GM06990 (cell line): Measurements from ENCODE around the gene NOD1.

Experiments used
- DNase-seq: peaks from one replicate; pipeline ENCODE4 v3.0.0-alpha.2; 2011; ENCODE audit not compliant: insufficient read length; ENCODE audit errors: extremely low read depth
- H3K27me3 ChIP-seq: replicated peaks from 2 replicates; pipeline ENCODE4 v1.6.0; 2011; ENCODE audit warnings: low read length; ENCODE audit not compliant: control insufficient read depth, insufficient read depth
- H3K36me3 ChIP-seq: 2 replicates; pipeline ENCODE4 v1.5.1; 2011; ENCODE audit warnings: low read length; ENCODE audit not compliant: control insufficient read depth, insufficient read depth
- H3K4me3 ChIP-seq: replicated peaks from 2 replicates; pipeline ENCODE4 v1.5.1; 2011; ENCODE audit warnings: low read depth, mild to moderate bottlenecking, control low read depth, low read length
- CTCF ChIP-seq: IDR thresholded peaks from 2 replicates; pipeline ENCODE4 v1.5.1; 2011; ENCODE audit warnings: low read length, control low read depth, mild to moderate bottlenecking, inconsistent platforms; ENCODE audit not compliant: insufficient read depth, poor library complexity, severe bottlenecking

Gene NOD1

GRCh38 chr7:30451539-30452279 lies 26.9 kb downstream of the NOD1 start:
- no peak for TF ChIP-seq CTCF
- peaks cover 16% of the 10 kb centered on the region for H3K36me3 ChIP-seq
- H3K27me3 ChIP-seq: no peaks in the 10 kb centered on the region
- no peak overlapping the region for H3K4me3 ChIP-seq
- DNase-seq: no peak

GRCh38 chr7:30450983-30451497 lies 27.5 kb downstream of the NOD1 start:
- no peak overlapping the region for H3K4me3 ChIP-seq
- no peak for TF ChIP-seq CTCF
- DNase-seq: no peak
- H3K27me3 ChIP-seq: no peaks in the 10 kb centered on the region
- H3K36me3 ChIP-seq: peaks cover 16% of the 10 kb centered on the region

GRCh38 chr7:30450240-30450982 lies 28.2 kb downstream of the NOD1 start:
- Histone ChIP-seq H3K36me3 (peaks cover 16% of the 10 kb centered on the region), H3K4me3 (no peak overlapping the region), H3K27me3 (no peaks in the 10 kb centered on the region)
- TF ChIP-seq CTCF: no peak
- no peak for DNase-seq

- no peak for DNase-seq
- Histone ChIP-seq H3K4me3 (no peak overlapping the region), H3K36me3 (peaks cover 16% of the 10 kb centered on the region), H3K27me3 (no peaks in the 10 kb centered on the region)
- no peak for TF ChIP-seq CTCF
Measured at GRCh38 chr7:30448461-30449189, 30.0 kb downstream of the NOD1 start.

- no peak for TF ChIP-seq CTCF
- Histone ChIP-seq H3K4me3 (no peak overlapping the region), H3K27me3 (no peaks in the 10 kb centered on the region), H3K36me3 (peaks cover 14% of the 10 kb centered on the region)
- DNase-seq: no peak
Measured at GRCh38 chr7:30447466-30447865, 31.1 kb downstream of the NOD1 start.
